ENCODE data around the gene IL5RA.

Gene IL5RA

GRCh38 chr3:3110299-3110630, at the start of gene IL5RA:
IL5RA (minus strand) TSS chr3:3110374; CDS start chr3:3104984, 5,390 bp downstream.
- DNase-seq (ENCODE audit: low read depth in 2 of 2): no peak

- no peak for DNase-seq (ENCODE audit: low read depth in 2 of 2)
Measured at GRCh38 chr3:3157484-3157883, 47.3 kb upstream of the IL5RA start.

- no peak for DNase-seq (ENCODE audit: low read depth in 2 of 2)
Measured at GRCh38 chr3:3154879-3155610, 44.9 kb upstream of the IL5RA start.

DNA sequence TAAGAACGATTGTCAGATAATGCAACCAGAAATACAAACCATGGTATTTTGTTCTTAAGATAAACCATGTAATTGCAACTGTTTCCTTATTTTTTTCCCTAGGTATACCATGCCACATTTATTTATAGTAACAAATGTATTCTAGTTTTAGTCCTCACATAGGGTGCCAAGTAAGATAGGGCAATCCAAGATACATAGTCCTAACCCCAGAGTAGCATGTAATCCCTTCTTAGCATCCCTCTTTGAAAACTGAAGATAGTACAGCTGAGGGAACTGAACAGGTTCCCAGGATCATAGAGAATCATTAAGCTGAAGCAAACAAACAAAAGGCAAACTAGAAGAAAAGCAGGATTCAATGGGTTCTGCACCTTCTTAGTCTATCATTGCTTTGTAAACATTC, 41.3 kb upstream of the IL5RA start:
- no peak for DNase-seq (ENCODE audit: low read depth in 2 of 2)

- no peak for DNase-seq (ENCODE audit: low read depth in 2 of 2)
Measured at GRCh38 chr3:3149560-3149959, 39.4 kb upstream of the IL5RA start.

DNA sequence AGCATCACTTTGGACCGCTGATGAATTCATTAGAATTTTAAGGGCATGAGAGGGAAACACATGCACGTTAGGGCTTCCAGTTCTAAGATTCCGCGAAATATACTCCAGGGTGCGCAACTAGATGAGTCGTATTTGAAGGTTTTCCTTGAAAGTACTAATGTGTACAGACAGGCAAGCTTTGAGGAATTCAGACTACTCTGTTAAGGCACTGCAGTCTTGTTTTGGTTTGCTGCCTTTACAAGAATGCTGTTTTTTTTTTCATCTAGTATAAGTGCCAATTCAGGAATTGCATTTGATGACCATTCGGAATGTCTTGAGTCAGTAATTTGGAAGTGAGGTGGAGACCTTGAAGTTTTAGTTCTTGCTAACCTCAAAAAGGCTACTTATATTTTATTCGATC, 35.7 kb upstream of the IL5RA start:
- no peak for DNase-seq (ENCODE audit: low read depth in 2 of 2)

GRCh38 chr3:3141939-3142338, 31.8 kb upstream of the IL5RA start:
- no peak for DNase-seq (ENCODE audit: low read depth in 2 of 2)

GRCh38 chr3:3137526-3137925, 27.4 kb upstream of the IL5RA start:
- DNase-seq (ENCODE audit: low read depth in 2 of 2): no peak

- no peak for DNase-seq (ENCODE audit: low read depth in 2 of 2)
Measured at GRCh38 chr3:3134750-3135448, 24.7 kb upstream of the IL5RA start.

DNA sequence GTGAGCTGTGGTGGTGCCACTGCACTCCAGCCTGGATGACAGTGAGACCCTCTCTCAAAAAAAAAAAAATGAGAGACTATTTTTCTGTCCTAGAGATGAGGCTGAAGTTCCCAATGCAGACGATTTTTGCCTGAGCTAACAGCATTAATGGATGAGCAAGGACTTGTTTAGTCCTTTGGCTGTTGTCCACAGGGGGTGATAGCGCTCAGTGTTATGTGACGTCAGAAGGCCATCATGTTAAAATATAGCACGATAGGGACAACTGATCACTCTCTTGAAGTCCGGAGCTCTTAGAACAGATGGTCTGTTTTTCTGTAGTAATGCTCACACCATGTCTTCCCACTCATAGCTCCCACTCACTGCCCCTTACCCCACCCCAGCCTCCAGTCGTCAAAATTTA, 23.3 kb upstream of the IL5RA start:
- no peak for DNase-seq (ENCODE audit: low read depth in 2 of 2)

GRCh38 chr3:3129579-3129978, 19.4 kb upstream of the IL5RA start:
- no peak for DNase-seq (ENCODE audit: low read depth in 2 of 2)

GRCh38 chr3:3127432-3128010, 17.3 kb upstream of the IL5RA start:
- DNase-seq (ENCODE audit: low read depth in 2 of 2): peak in 1 of 2 donors; percentile 8

- peak; percentile 92 to 93 for DNase-seq (ENCODE audit: low read depth in 2 of 2)
Measured at GRCh38 chr3:3126477-3127431, 16.6 kb upstream of the IL5RA start, which contains the start of gene TRNT1. TRNT1 (plus strand) TSS chr3:3126940; CDS start chr3:3129041, 2,101 bp downstream.

DNA sequence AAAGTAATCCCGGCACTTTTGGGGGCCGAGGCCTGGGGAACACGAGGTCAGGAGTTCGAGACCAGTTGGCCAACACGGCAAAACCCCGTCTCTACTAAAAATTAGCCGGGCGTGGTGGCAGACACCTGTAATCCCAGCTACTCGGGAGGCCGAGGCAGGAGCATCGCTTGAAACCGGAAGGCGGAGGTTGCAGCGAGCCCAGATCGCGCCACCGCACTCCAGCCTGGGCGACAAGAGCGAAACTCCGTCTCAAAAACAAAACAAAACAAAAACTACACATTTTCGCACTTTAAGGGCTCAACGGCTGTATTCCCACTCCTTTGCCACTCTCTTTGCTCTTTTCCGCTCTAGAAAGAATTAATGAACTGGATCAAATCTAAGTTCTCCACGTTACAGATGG, 15.8 kb upstream of the IL5RA start:
- no peak for DNase-seq (ENCODE audit: low read depth in 2 of 2)

DNA sequence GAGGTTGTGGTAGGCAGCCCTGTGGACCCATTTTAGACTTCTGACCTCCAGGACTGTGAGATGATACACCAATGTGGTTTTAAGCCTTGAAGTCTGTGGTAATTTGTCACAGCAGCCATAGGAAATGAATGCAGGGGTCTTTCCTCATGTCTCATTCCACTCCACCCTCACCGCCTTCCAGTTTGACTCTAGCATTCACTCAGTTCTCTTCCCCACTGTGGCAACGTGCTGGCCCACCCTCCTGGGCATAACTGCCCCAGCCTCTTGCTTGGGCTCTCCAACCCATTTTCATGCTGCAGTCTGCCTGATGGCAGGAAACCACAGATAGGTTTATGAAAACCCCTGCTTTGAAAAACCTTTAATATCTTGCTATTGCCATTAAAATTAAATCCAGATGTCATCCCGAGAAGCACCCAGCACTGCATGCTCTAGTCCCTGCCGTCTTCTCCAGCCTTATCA, 9.2 kb upstream of the IL5RA start:
- no peak for DNase-seq (ENCODE audit: low read depth in 2 of 2)

DNA sequence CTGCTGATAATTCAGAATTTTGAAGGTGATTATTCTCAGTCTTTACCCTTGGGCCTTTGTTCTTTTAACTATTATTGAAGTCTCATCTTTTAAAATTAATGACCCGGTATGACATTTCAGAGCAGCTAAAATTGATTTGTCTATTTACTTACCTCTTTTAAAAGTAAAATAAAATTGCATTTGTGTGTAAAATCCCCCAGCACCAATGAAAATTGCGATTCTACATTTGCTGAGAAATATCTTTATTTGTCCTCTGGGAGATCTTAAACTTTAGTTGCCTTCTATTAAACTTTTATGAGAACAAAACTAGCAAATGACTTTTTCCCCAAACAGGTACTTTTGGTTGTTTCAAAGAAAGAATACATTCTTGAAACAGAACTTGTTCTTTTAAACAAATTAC, 7.5 kb upstream of the IL5RA start:
- DNase-seq (ENCODE audit: low read depth in 2 of 2): no peak

GRCh38 chr3:3113042-3113709, 3.0 kb upstream of the IL5RA start:
- no peak for DNase-seq (ENCODE audit: low read depth in 2 of 2)

DNA sequence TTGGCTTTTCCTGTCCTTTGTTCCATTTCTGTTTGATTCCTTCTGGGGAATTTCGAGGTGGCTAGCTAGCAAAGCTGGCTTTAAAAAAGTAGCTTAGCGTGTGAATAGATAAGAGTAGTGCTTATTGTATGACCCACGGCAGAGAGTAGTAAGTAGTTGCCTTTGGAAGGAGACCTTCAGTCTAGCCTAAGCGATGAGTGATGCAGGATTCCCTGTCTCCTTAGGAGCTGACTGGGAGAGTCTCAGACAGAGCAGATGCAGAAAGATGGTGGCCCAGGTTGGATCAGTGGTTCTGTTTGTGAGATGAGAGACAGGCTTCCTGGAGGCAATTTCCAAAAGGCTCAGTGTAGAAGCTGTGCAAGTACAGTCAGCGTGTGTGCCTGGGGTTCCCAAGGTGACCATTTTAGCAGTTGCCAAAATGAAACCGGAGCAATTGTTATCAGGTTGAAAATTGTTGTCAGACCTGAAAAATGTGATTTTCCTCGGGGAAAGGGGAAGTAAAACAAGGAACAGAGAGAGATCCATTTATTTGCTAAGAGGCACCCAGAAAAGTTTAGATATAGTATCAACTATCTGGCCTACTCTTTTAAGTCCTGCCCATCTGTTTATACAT, 681 bp upstream of the IL5RA start:
- DNase-seq (ENCODE audit: low read depth in 2 of 2): no peak

DNA sequence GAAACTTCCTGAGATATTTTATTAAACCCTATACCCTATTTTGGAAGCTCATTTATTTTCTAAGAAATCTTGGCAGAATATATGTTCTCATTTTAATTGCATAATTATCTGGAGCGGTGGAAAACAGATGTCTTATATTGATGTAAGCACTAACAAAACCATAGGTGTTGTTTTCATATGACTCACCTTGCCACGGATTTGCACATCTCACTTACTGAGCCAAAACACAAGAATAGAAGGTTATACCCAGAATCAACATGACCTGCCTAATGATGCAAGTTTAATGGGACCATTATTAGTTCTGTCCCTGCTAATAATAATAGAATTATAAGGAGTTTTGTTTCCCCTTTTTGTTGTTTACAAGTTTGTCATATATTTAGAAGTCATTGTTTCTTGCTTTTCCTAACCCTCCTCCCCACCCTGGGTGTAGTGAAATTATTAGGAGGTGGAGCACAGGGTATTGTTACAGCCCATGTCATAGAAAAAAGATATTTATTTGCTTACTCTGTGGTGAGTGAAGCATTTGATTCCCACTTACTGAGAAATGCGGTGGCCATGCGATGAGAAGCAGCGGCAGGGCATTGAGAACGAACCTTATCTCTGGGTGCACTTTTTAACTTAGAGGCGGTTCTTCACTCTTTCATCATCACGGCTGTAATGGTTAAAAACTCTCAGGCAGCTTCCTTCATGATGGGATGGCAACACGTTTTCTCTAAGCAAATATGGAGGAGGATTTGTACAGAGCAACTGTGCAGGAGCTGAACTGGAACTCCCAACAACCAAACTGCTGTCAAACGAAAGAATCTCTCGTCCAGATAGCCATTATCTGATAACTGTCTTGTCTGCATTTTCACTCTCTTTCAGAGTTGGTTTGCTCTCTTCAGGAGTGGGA, 521 bp downstream of the IL5RA start:
- no peak for DNase-seq (ENCODE audit: low read depth in 2 of 2)

DNA sequence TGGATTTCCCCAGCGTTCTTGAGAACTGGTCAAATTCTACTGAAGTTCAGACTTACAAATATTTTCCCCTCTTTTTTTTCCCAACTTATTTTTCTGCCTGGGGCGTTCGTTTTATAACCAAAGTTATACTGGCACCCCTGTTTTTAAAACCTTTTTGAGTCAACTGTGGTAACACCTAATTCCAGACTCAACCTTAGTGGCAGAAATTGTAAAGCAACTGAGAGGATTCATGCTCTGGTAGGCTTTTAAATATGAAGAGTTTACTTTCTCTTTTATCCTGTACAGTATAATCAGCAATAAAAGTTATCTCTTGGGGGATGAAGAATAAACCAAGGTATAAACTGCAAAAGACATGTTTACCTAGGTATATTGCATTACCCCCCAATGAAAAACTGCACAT, 2.3 kb downstream of the IL5RA start:
- no peak for DNase-seq (ENCODE audit: low read depth in 2 of 2)

All from stimulated activated CD8-positive, alpha-beta memory T cell treated with anti-CD3 and anti-CD28 coated beads, Interleukin-7, amount 100 ng/mL, for 1 hour (primary cell).